Kidney capillary endothelial cell (primary cell): ENCODE measurements around the gene TRAF2.
"Not testable (repeated sequence)": the region's sequence is repeated elsewhere in the genome, so short reads cannot be mapped to it uniquely, and the experiment has no call there.

Experiments used
- DNase-seq: peaks from one replicate; pipeline ENCODE4 v3.0.0-alpha.2; 2018; ENCODE audit warnings: low spot score

The TRAF2 gene

GRCh38 chr9:136885950-136886578, at the start of gene TRAF2:
TRAF2 (plus strand) TSS chr9:136886516; CDS start chr9:136898741, 12,225 bp downstream.
- DNase-seq, result peak; percentile 99

- DNase-seq, result no peak
These were observed 49.0 kb upstream of the TRAF2 start for GRCh38 chr9:136837146-136837855.

GRCh38 chr9:136837856-136838277, 48.4 kb upstream of the TRAF2 start:
- DNase-seq, result not testable (repeated sequence)

GRCh38 chr9:136838314-136839228, 47.7 kb upstream of the TRAF2 start:
- DNase-seq, result no peak

- no peak for DNase-seq
These were observed 46.8 kb upstream of the TRAF2 start for GRCh38 chr9:136839229-136840139.

GRCh38 chr9:136840140-136840876, 46.0 kb upstream of the TRAF2 start:
- no peak for DNase-seq

- no peak for DNase-seq
These were observed 45.3 kb upstream of the TRAF2 start for GRCh38 chr9:136840877-136841645.

GRCh38 chr9:136841646-136842379, 44.5 kb upstream of the TRAF2 start:
- DNase-seq, result not testable (repeated sequence)

- peak; percentile 55 for DNase-seq
These were observed 43.9 kb upstream of the TRAF2 start, which contains the start of gene AJM1 for GRCh38 chr9:136842380-136842948. AJM1 (plus strand) TSS chr9:136842478; CDS start chr9:136844415, 1,937 bp downstream.

GRCh38 chr9:136843159-136843800, 43.0 kb upstream of the TRAF2 start:
- not testable (repeated sequence) for DNase-seq

- DNase-seq, result not testable (repeated sequence)
These were observed 42.2 kb upstream of the TRAF2 start for GRCh38 chr9:136843801-136844740.

GRCh38 chr9:136844761-136845464, 41.4 kb upstream of the TRAF2 start:
- DNase-seq, result no peak

- DNase-seq, result no peak
These were observed 40.7 kb upstream of the TRAF2 start for GRCh38 chr9:136845465-136846260.

- no peak for DNase-seq
These were observed 39.8 kb upstream of the TRAF2 start for GRCh38 chr9:136846376-136847087.
